ENCODE results near the gene TUBB6.

- TF ChIP-seq POLR2A (IDR thresholded peaks at IDR 0.05) = no peak
- TF ChIP-seq, protein P1, sequence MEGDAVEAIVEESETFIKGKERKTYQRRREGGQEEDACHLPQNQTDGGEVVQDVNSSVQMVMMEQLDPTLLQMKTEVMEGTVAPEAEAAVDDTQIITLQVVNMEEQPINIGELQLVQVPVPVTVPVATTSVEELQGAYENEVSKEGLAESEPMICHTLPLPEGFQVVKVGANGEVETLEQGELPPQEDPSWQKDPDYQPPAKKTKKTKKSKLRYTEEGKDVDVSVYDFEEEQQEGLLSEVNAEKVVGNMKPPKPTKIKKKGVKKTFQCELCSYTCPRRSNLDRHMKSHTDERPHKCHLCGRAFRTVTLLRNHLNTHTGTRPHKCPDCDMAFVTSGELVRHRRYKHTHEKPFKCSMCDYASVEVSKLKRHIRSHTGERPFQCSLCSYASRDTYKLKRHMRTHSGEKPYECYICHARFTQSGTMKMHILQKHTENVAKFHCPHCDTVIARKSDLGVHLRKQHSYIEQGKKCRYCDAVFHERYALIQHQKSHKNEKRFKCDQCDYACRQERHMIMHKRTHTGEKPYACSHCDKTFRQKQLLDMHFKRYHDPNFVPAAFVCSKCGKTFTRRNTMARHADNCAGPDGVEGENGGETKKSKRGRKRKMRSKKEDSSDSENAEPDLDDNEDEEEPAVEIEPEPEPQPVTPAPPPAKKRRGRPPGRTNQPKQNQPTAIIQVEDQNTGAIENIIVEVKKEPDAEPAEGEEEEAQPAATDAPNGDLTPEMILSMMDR (IDR thresholded peaks at IDR 0.05) = no peak
These were observed 33.1 kb downstream of the TUBB6 start for GRCh38 chr18:12340945-12341660.
